GM13976 (cell line): ENCODE measurements around the gene TTC23L.
A peak's percentile ranks its signal among the peaks of the same experiment; 100 is the strongest.

Experiments
- DNase-seq: peaks from one replicate; pipeline ENCODE4 v3.0.0; 2012; ENCODE audit warnings: low spot score
- in situ Hi-C: fragments of 300-500 bp; cut with MboI; formaldehyde crosslinking; loops from one replicate; pipeline ENCODE4 v1.12.0; 2022; ENCODE audit warnings: low sequenced_read_pairs, mixed read lengths, inconsistent platforms; ENCODE audit not compliant: unreplicated experiment
- TF ChIP-seq, protein P1 (sequence below): IDR thresholded peaks from 2 replicates; pipeline ENCODE4 v1.5.1; 2012; ENCODE audit warnings: borderline replicate concordance, mild to moderate bottlenecking; ENCODE audit not compliant: insufficient read depth; ENCODE audit errors: extremely low read depth, missing control alignments, control extremely low read depth

TTC23L gene

DNA sequence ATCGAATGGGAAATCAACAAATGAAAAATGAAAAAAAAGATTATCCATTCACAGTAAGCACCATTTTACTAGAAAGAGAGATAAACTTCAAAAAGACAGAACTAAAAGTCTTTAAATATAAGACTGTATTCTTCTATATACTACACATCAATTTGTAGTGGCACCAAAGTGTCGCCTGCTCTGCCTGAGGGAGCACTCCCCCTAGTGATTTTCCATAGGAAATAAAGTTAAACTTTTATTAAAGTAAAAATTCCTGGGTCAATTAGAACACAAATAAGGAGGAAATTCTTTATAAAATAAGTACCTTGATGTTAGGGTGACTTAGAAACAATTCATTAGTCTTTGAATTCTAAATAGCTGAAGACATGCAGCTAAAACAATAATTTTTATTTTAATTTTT is 66.6 kb downstream of the TTC23L start:
- in situ Hi-C loops = no loop called here
- TF ChIP-seq, protein P1, sequence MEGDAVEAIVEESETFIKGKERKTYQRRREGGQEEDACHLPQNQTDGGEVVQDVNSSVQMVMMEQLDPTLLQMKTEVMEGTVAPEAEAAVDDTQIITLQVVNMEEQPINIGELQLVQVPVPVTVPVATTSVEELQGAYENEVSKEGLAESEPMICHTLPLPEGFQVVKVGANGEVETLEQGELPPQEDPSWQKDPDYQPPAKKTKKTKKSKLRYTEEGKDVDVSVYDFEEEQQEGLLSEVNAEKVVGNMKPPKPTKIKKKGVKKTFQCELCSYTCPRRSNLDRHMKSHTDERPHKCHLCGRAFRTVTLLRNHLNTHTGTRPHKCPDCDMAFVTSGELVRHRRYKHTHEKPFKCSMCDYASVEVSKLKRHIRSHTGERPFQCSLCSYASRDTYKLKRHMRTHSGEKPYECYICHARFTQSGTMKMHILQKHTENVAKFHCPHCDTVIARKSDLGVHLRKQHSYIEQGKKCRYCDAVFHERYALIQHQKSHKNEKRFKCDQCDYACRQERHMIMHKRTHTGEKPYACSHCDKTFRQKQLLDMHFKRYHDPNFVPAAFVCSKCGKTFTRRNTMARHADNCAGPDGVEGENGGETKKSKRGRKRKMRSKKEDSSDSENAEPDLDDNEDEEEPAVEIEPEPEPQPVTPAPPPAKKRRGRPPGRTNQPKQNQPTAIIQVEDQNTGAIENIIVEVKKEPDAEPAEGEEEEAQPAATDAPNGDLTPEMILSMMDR = no peak
- no peak for DNase-seq

DNA sequence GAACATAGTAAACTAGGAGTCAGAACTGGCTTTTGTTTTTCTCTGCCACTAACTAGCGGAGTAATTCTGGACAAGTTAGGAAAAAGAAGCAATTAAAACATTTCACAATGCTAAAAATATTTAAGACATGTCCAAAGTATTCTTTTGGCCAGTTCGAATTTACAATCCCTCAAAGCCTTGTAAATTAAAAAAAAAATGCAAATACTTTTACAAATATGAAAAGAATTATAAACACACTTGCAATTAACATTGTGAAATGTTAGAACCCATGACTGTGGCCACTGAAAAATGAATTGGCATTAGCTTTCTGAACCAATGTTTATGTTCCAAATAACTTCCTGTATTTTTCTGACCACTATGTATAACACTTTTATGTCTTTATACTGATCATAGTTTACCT is 74.1 kb downstream of the TTC23L start:
- in situ Hi-C loops = no loop called here
- DNase-seq = no peak
- TF ChIP-seq, protein P1 = no peak

DNA sequence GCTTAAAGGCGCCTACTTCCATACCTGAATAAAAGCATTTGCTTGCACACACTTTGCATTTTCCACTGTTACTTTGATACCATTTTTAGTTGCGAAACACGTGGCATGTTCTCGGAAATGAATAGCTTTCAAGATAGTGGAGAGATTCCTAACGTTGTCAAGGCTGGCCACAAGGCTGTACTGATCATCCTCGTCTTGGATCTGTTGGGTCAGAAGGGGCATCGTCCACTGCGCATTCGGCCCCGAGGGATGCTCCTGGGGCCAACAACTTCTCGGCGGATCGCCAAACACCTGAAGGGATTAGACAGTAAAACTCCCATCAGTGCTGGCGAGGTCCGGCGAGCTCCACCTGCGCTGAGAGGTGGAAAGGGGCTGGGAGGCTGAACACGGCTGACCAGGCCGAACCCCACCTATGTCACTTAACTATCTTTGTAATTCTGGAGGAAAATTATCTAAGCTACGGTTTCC is 75.7 kb downstream of the TTC23L start:
- DNase-seq = peak; percentile 15
- in situ Hi-C loops = no loop called here
- TF ChIP-seq, protein P1 = no peak

DNA sequence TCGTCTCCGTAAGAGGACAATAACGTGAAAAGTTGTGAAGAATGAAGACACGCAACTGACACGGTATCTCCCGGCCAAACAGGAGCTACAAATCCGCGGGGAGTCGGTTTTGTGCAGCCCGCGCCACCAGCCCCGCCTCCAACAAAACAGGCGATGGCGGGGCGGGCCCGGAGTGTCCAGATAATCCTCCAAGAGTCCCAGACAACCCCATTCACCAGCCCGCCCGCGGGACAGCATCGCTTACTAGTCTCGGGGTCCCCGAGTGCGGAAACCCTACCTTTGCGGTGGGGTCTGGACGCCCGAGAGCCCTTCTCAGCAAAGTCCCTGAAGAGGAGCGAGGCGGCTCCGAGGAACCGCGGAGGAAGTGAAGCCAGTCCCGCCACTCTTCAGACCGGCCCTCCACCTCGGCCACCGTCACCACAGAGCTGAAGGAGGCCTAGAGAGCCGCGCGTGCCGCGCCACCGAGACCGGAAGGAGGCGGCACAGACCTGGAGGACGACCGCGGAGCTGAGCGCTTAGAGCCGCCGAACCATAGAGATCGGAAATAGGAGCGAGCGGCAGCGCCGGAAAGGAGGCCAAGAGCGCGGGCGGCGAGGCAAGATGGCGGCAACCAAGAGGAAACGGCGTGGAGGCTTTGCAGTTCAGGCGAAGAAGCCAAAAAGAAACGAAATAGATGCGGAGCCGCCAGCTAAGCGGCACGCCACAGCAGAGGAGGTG is 76.3 kb downstream of the TTC23L start, which contains the start of the genes BRIX1 and RAD1:
Gene BRIX1 (plus strand): TSS at position 573 of the 717 bp plus-strand sequence. CDS start 28 bp downstream, at position 601.
Gene RAD1 (minus strand): TSS at position 366 of the 717 bp plus-strand sequence. CDS start 612 bp downstream, outside the sequence.
- in situ Hi-C loops = no loop called here
- TF ChIP-seq, protein P1 = peak; percentile 27
- peak; percentile 94 for DNase-seq

DNA sequence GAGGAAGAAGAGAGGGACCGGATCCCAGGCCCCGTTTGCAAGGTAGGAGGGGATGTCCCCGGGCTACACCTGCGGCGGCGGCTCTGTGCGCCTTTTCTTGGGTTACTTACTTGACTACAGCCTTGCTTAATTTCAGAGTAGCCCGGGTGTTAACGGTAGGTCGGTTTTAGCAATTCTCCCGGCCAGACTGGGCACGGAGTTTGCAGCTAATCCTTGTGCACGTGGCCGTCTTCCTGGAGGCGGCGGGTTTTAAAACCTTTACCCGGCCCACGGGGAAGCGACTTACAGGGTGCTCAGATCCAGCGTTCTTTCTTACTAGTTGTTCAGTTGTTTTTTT is 76.9 kb downstream of the TTC23L start:
- DNase-seq = no peak
- in situ Hi-C loops = no loop called here
- TF ChIP-seq, protein P1 = no peak

DNA sequence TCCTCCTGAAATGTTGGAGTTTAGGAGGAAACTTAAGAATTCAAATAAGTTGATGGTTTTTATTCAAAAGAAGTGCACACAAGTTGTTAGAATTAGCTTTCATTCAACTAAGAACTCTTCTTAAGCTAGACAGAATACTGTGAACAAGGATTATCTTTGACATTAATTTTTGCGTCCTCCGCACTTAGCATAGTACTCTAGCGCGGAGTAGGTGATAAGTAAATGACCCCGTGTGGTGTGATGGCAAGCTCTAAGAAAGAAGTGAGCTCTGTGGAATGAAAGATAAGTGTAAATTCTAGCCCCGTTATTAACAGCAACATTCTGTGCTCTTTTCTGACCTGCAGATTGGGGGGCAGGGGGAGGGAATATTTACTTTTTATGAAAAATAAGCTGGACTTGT is 77.6 kb downstream of the TTC23L start:
- DNase-seq = no peak
- in situ Hi-C loops = no loop called here
- TF ChIP-seq, protein P1 = no peak

DNA sequence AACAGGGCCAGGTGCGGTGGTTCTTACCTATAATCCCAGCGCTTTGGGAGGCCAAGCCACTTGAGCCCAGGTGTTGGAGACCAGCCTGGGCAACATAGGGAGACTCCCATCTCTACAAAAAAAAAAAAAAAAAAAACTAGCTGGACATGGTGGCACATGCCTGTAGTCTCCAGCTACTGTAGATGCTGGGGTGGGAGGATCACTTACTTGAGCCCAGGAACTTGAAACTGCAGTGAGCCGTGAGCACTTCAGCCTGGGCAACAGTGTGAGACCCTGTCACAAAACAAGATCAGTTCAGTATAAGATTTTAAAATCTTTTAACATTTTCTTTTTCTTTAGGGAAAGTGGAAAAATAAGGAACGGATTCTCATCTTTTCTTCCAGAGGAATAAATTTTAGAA is 79.1 kb downstream of the TTC23L start:
- TF ChIP-seq, protein P1 = no peak
- in situ Hi-C loops = no loop called here
- DNase-seq = no peak
